Body of pancreas (tissue), 4 donors: Measurements from ENCODE around the gene ADGRV1. TPM values are rescaled to one million over a fixed set of nuclear protein-coding genes. Genes with fewer than 3 reads are reported as not detected.

ENCODE experiments used
- ATAC-seq: fragments of 150-250 bp; one replicate; pipeline ENCODE4 v1.9.1; 2016
- DNase-seq, 4 donors: peaks; one replicate each; pipeline ENCODE4 v3.0.0-alpha.2; 2019
- H3K27ac ChIP-seq, 4 donors: fragments of 200-600 bp; sonication (generic); 1 replicate in 3 of 4; 2 replicates in 1 of 4; pipeline versions ENCODE4 v1.5.1 to v1.6.1; 2016 to 2019; ENCODE audit warnings: mild to moderate bottlenecking in 1 of 4, mixed read lengths in 1 of 4, moderate library complexity in 1 of 4
- H3K27me3 ChIP-seq, 2 donors: fragments of 200-600 bp; sonication (generic); one replicate each; pipeline ENCODE4 v1.6.0; 2016; ENCODE audit warnings: mild to moderate bottlenecking in 1 of 2
- H3K36me3 ChIP-seq, 2 donors: fragments of 200-600 bp; sonication (generic); replicated peaks in 1 of 2; 2 replicates each; pipeline ENCODE4 v1.5.1; 2016; ENCODE audit warnings: low read depth in 2 of 2; ENCODE audit not compliant: insufficient read depth in 1 of 2
- H3K4me1 ChIP-seq: fragments of 200-600 bp; sonication (generic); one replicate; pipeline ENCODE4 v1.6.0; 2016
- H3K4me3 ChIP-seq, 2 donors: fragments of 200-600 bp; sonication (generic); 1 replicate in 1 of 2; 2 replicates in 1 of 2; pipeline ENCODE4 v1.5.1; 2016 to 2019
- H3K9me3 ChIP-seq, 3 donors: fragments of 200-600 bp; sonication (generic); 1 replicate in 2 of 3; 2 replicates in 1 of 3; pipeline ENCODE4 v1.5.1; 2016
- CTCF ChIP-seq, 7 experiments: fragments of 450-650 bp in 4 of 7; fragments of 200-600 bp in 3 of 7; sonication (generic) in 3 of 7; IDR thresholded peaks; one replicate each; pipeline ENCODE4 v1.5.1; 2016 to 2019; ENCODE audit warnings: antibody characterized with exemption in 7 of 7
- POLR2A ChIP-seq, 3 donors: fragments of 450-650 bp; IDR thresholded peaks; one replicate each; pipeline ENCODE4 v1.6.1; 2016; ENCODE audit warnings: antibody characterized with exemption in 3 of 3, mild to moderate bottlenecking in 2 of 3
- WGBS, 2 donors: methylation state at CpG; one replicate each; pipeline ENCODE4 v1.1.5; 2017; 5-methylcytosine and 5-hydroxymethylcytosine counted together
- intact Hi-C: fragments of 100-400 bp; cut with DNase I; formaldehyde crosslinking; loops from one replicate; pipeline ENCODE4 v1.15.1; 2023
- total RNA-seq, 2 donors: library from RNA; depleted of rRNA; stranded (reverse); fragments of >200 nt; gene quantifications; one replicate each; pipeline ENCODE4 v1.1.0, GENCODE V29; 2016

ADGRV1 gene
- total RNA-seq, 2 donors from 2014 or later: 19.2 to 21.4 TPM

GRCh38 chr5:90944116-90944515, 385.5 kb downstream of the ADGRV1 start:
- H3K9me3 ChIP-seq: no peaks in the 10 kb centered on the region
- ATAC-seq (no peak), DNase-seq (no peak)
- H3K27me3 ChIP-seq: no peaks in the 10 kb centered on the region
- no peak for TF ChIP-seq POLR2A (IDR thresholded peaks at IDR 0.05)
- TF ChIP-seq CTCF (IDR thresholded peaks at IDR 0.05): no peak
- no peaks in the 10 kb centered on the region for H3K36me3 ChIP-seq
- no peak overlapping the region for H3K27ac ChIP-seq
- intact Hi-C loops: no loop called here
- peaks cover 9% of the 10 kb centered on the region for H3K4me1 ChIP-seq
- no peak overlapping the region for H3K4me3 ChIP-seq

GRCh38 chr5:90947667-90948066, 389.1 kb downstream of the ADGRV1 start:
- Histone ChIP-seq H3K4me1 (no peaks in the 10 kb centered on the region), H3K36me3 (no peaks in the 10 kb centered on the region), H3K27me3 (no peaks in the 10 kb centered on the region), H3K27ac (no peak overlapping the region), H3K9me3 (no peaks in the 10 kb centered on the region), H3K4me3 (no peak overlapping the region)
- TF ChIP-seq POLR2A (IDR thresholded peaks at IDR 0.05) (no peak), CTCF (IDR thresholded peaks at IDR 0.05) (no peak)
- intact Hi-C loops: no loop called here
- ATAC-seq (no peak), DNase-seq (no peak)
- WGBS, 2 donors: 33 to 42% methylated on average over 1 of the region's 1 CpG

GRCh38 chr5:90948969-90949368, 390.4 kb downstream of the ADGRV1 start:
- H3K27me3 ChIP-seq: no peaks in the 10 kb centered on the region
- DNase-seq (no peak), ATAC-seq (no peak)
- H3K27ac ChIP-seq: no peak overlapping the region
- no peaks in the 10 kb centered on the region for H3K4me1 ChIP-seq
- TF ChIP-seq POLR2A (IDR thresholded peaks at IDR 0.05) (no peak), CTCF (IDR thresholded peaks at IDR 0.05) (no peak)
- H3K4me3 ChIP-seq: no peak overlapping the region
- H3K9me3 ChIP-seq: no peaks in the 10 kb centered on the region
- intact Hi-C loops: no loop called here
- H3K36me3 ChIP-seq: no peaks in the 10 kb centered on the region
- 91 to 93% methylated on average over 2 of the region's 2 CpGs for WGBS, 2 donors

GRCh38 chr5:90949469-90950358, 391.1 kb downstream of the ADGRV1 start:
- WGBS, 2 donors: 62 to 67% methylated on average over 2 of the region's 2 CpGs
- intact Hi-C loops: no loop called here
- DNase-seq: no peak
- no peak overlapping the region for H3K27ac ChIP-seq
- no peak for TF ChIP-seq CTCF (IDR thresholded peaks at IDR 0.05)
- no peak for TF ChIP-seq POLR2A (IDR thresholded peaks at IDR 0.05)
- no peaks in the 10 kb centered on the region for H3K36me3 ChIP-seq
- H3K27me3 ChIP-seq: no peaks in the 10 kb centered on the region
- H3K4me1 ChIP-seq: no peaks in the 10 kb centered on the region
- ATAC-seq: no peak
- no peak overlapping the region for H3K4me3 ChIP-seq
- H3K9me3 ChIP-seq: no peaks in the 10 kb centered on the region
